H1 (cell line): Measurements from ENCODE around the gene TP53RK.

Experiments used
- CTCF ChIP-seq, 3 experiments: IDR thresholded peaks; 1 replicate in 2 of 3; 2 replicates in 1 of 3; pipeline versions ENCODE4 v1.5.1 to v1.6.1; 2011; ENCODE audit warnings: low read length in 3 of 3, mild to moderate bottlenecking in 3 of 3, inconsistent platforms in 2 of 3, low read depth in 1 of 3, moderate library complexity in 1 of 3; ENCODE audit not compliant: insufficient read depth in 1 of 3; ENCODE audit errors: control extremely low read depth in 1 of 3
- MAX ChIP-seq: IDR thresholded peaks from 2 replicates; pipeline ENCODE4 v1.6.1; 2012; ENCODE audit warnings: inconsistent platforms
- POLR2A ChIP-seq, 2 experiments: IDR thresholded peaks; 1 replicate in 1 of 2; 2 replicates in 1 of 2; pipeline ENCODE4 v1.6.1; 2011; ENCODE audit warnings: low read depth in 2 of 2, low read length in 2 of 2, mild to moderate bottlenecking in 2 of 2; ENCODE audit errors: control extremely low read depth in 1 of 2
- TCF12 ChIP-seq: IDR thresholded peaks from 2 replicates; pipeline ENCODE4 v1.6.1; 2011; ENCODE audit warnings: low read depth, mild to moderate bottlenecking, low read length

- TF ChIP-seq CTCF (IDR thresholded peaks at IDR 0.05; ENCODE audit: control extremely low read depth in 1 of 3, insufficient read depth in 1 of 3, low read depth in 1 of 3, low read length in 3 of 3): no peak
- no peak for TF ChIP-seq POLR2A (IDR thresholded peaks at IDR 0.05; ENCODE audit: control extremely low read depth in 1 of 2, low read depth in 2 of 2, low read length in 2 of 2)
- no peak for TF ChIP-seq MAX
- no peak for TF ChIP-seq TCF12
These were observed 12.7 kb upstream of the TP53RK start for GRCh38 chr20:46701986-46702385.
